Tongue (tissue), 2 donors: Measurements from ENCODE around the gene STXBP6. TPM values are rescaled to one million over a fixed set of nuclear protein-coding genes. Genes with fewer than 3 reads are reported as not detected.
A peak's percentile ranks its signal among the peaks of the same experiment; 100 is the strongest.
"Not testable (repeated sequence)": the region's sequence is repeated elsewhere in the genome, so short reads cannot be mapped to it uniquely, and the experiment has no call there.

Experiments
- DNase-seq: peaks from one replicate; pipeline ENCODE4 v3.0.0-alpha.2; 2015
- total RNA-seq: library from RNA; depleted of rRNA; stranded (reverse); fragments of >200 nt; gene quantifications from one replicate; pipeline ENCODE4 v1.2.3, GENCODE V29; 2014

Gene STXBP6
- total RNA-seq, 1 donor from 2014 or later = 22.0 TPM

DNA sequence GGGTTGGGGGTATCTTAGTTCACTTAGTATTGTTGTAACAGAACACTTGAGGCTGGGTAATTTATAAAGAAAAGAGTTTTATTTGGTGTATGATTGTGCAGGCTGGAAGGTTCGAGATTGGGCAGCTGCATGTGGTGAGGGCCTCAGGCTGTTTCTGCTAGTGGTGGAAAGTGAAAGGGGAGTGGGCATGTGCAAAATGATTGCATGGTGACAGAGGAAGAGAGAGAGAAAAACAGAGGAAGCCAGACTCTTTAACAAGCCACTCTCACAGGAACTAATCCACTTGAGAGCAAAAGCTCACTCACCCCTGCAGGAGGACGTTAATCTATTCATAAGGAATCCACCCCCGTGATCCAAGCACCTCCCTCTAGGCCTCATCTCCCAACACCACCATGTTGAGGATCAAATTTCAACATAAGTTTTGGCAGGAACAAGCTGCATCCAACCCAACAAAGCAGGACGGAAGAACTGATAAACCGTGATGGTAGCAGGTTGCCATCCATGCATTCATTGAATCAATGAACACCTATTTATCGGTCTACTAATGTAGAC is 251.0 kb downstream of the STXBP6 start:
- DNase-seq = no peak

DNA sequence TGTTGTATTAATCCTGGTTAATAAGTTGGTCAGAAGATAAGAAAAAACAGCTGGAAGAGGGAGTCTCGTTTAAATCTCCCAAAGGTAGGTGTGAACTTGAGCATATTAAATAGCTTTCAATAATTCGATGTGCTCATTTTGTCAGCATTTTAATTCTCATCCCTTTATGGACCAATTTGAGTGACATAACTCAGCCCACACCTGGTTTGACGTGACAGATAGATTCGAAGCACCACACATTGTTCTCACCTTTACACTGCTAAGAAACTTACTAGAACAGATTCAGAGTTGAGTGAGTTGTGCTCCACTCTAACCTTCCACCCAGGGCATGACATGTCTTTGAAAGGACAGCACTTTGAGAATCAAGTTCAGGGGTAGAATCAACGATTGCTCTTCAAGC is 254.5 kb downstream of the STXBP6 start:
- no peak for DNase-seq

GRCh38 chr14:24794644-24795305 is 255.2 kb downstream of the STXBP6 start:
- DNase-seq = no peak

GRCh38 chr14:24790196-24790595 is 259.8 kb downstream of the STXBP6 start:
- no peak for DNase-seq

DNA sequence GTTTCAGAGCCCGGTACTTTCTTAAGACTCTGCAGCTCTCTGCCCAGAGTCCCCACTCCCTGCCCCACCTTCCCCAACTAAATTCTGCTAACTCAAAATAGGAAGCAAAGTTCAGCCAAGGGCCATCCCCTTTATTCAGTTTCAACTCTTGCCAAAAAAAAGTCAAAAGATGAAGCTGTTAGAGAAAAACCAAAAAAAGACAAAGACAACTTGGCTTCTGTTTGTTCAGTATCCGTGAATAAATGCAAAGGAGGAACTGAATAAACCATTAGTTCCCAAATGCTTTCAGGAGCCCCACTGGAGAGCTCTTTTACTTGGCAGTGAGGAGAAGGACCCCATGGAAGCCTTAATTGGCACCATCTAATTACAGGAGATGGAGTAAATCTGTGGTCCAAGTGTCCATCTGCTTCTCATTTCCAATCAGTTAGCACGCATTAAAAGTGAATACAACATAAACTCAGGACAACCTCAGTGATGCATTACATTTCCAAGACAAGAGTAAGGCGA is 260.5 kb downstream of the STXBP6 start:
- peak; percentile 86 for DNase-seq

GRCh38 chr14:24785698-24786097 is 264.2 kb downstream of the STXBP6 start:
- no peak for DNase-seq

- no peak for DNase-seq
These were observed 265.0 kb downstream of the STXBP6 start for GRCh38 chr14:24784981-24785380.

- DNase-seq = no peak
These were observed 266.2 kb downstream of the STXBP6 start for GRCh38 chr14:24783791-24784190.

GRCh38 chr14:24780281-24780680 is 269.7 kb downstream of the STXBP6 start:
- DNase-seq = no peak

DNA sequence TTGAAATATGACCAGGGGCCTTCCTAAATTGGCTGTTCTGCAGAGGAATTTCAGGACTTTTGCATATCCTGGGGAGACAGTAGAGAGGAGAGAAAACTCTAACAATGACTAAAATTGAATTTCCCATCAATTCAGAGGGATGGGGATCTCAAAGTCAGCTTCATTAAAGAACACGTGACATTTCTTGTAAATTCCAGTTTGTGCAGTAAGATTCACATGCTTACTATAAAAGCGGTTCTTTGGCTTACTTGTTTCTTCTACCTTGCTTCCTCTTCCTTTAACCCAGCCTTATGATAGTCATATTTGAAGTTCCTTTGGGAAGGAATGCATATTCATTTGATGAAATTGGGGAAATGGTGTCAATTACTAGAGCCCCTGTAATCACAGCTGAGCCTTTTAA is 272.3 kb downstream of the STXBP6 start:
- no peak for DNase-seq

DNA sequence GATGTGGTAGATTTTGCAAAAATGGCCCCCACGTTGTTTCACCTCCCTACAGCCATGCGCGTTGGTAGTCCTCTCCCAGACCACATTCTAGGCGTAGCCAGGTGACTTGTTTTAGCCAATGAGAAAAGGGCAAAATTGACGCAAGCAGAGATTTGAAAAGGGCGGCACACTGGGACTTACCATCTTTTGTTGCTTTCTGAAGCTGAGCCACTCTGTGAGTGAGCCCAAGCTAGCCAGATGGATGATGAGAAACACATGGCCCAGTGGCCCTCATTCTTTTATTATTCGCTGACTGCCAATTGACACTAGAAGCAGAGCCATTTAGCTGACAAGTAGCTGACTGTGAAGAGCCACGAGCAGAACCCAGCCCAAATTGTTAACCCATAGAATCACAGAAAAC is 274.0 kb downstream of the STXBP6 start:
- DNase-seq = no peak

GRCh38 chr14:24774187-24774915 is 275.6 kb downstream of the STXBP6 start:
- DNase-seq = no peak

GRCh38 chr14:24773564-24773963 is 276.4 kb downstream of the STXBP6 start:
- DNase-seq = not testable (repeated sequence)

DNA sequence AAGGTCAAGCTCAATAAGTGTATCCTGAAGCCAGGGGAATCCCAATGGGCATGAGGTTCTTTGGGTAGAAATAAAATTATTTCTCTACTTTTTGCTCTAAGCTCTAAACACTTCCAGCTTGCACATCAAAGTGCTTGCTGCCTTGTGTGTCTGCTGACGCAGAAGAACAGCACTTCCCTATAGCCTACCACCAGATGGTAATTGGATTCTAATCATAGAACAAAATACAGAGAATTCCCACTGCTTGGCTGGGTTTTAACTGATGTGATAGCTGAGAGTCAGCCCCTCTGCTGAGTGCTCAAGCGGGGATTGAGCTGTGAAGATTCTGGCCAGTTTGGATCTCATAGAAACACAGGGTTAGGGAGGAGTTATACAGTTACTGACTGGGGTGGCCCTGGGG is 283.5 kb downstream of the STXBP6 start:
- DNase-seq = no peak

DNA sequence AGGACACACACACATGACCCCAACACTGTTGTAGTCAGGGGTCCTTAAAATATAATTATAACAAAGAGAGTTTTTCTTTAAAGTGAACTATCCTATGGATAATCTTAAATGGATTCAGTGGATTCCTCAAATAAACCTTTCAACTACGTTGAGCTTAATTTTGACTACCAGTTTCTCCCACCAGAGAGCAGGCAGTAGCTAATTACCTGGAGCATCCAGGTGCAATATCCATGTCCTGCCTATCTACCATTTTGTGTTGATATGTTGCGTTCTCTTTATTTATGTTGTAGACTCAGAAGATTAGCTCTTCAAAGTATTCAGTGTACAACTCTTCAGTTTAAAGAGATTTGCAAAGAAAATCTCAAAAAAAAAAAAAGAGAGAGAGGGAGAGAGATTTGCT is 288.8 kb downstream of the STXBP6 start:
- no peak for DNase-seq
